ENCODE results near the gene FCHSD1.

The FCHSD1 gene

GRCh38 chr5:141650851-141651727 lies at the start of gene FCHSD1:
TSS of gene FCHSD1 (minus strand) at chr5:141651418. CDS start at chr5:141651368, 50 bp downstream.
- DNase-seq = peak; percentile 14 to 37

- no peak for DNase-seq
These were observed 46.4 kb upstream of the FCHSD1 start for GRCh38 chr5:141697586-141697985.

- DNase-seq = no peak
These were observed 45.2 kb upstream of the FCHSD1 start for GRCh38 chr5:141696431-141696830.

- DNase-seq = no peak
These were observed 44.5 kb upstream of the FCHSD1 start for GRCh38 chr5:141695627-141696215.

GRCh38 chr5:141694479-141694878 lies 43.3 kb upstream of the FCHSD1 start:
- DNase-seq = no peak

- DNase-seq = no peak
These were observed 41.9 kb upstream of the FCHSD1 start for GRCh38 chr5:141692919-141693725.

- DNase-seq = no peak
These were observed 41.3 kb upstream of the FCHSD1 start for GRCh38 chr5:141692533-141692888.

GRCh38 chr5:141691867-141692532 lies 40.8 kb upstream of the FCHSD1 start:
- DNase-seq = peak; percentile 35 to 60

- no peak for DNase-seq
These were observed 40.2 kb upstream of the FCHSD1 start for GRCh38 chr5:141691286-141691866.

GRCh38 chr5:141686648-141687416 lies 35.6 kb upstream of the FCHSD1 start:
- DNase-seq = no peak

- DNase-seq = no peak
These were observed 34.4 kb upstream of the FCHSD1 start for GRCh38 chr5:141685591-141685990.

GRCh38 chr5:141683596-141684141 lies 32.5 kb upstream of the FCHSD1 start:
- DNase-seq = no peak

- no peak for DNase-seq
These were observed 30.8 kb upstream of the FCHSD1 start, which contains the start of gene ARAP3 for GRCh38 chr5:141681695-141682641. TSS of gene ARAP3 (minus strand) at chr5:141682230. CDS start at chr5:141680486, 1,744 bp downstream.

GRCh38 chr5:141681295-141681694 lies 30.1 kb upstream of the FCHSD1 start:
- DNase-seq = no peak

- DNase-seq = no peak
These were observed 29.6 kb upstream of the FCHSD1 start for GRCh38 chr5:141680751-141681201.

- DNase-seq = no peak
These were observed 29.0 kb upstream of the FCHSD1 start for GRCh38 chr5:141680178-141680577.

GRCh38 chr5:141677415-141677814 lies 26.2 kb upstream of the FCHSD1 start:
- DNase-seq = no peak

- no peak for DNase-seq
These were observed 24.5 kb upstream of the FCHSD1 start for GRCh38 chr5:141675672-141676071.

GRCh38 chr5:141674747-141675146 lies 23.5 kb upstream of the FCHSD1 start:
- no peak for DNase-seq

All from NCI-H1930 (cell line).